ENCODE measurements around the gene PARD3B. TPM values are rescaled to one million over a fixed set of nuclear protein-coding genes. Genes with fewer than 3 reads are reported as not detected.

PARD3B gene
- total RNA-seq, 1 experiment from 2014 or later = 7.6 TPM

DNA sequence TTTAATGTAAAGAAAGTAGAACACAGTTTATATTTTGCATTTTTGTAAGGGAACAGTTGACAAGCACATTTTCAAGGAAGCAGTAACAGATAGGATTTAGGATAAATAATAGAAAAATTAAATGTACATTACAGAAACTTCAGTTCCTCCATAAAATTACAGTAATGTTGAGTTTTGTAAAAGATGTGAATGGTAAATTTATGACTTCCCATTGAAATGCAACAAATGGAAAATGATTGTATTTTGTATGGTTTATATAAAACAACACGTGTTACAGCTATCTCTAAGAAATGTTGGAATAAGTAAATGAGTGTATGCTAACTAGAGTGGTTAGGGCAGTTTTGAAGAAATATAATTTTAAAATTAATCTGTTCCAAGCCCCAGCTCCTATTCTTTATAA lies 227.3 kb downstream of the PARD3B start:
- Histone ChIP-seq H3K9me2 (ENCODE audit: insufficient read depth) (no peaks in the 10 kb centered on the region), H3K4me2 (no peak overlapping the region), H2AFZ (no peak overlapping the region), H3K4me1 (replicated peaks; ENCODE audit: insufficient read depth) (no peaks in the 10 kb centered on the region), H3K79me2 (ENCODE audit: low read depth) (no peaks in the 10 kb centered on the region), H3K36me3 (ENCODE audit: low read depth) (no peaks in the 10 kb centered on the region), H3K27ac (no peak overlapping the region), H3K27me3 (ENCODE audit: insufficient read depth, low read depth) (no peaks in the 10 kb centered on the region), H4K20me1 (ENCODE audit: insufficient read depth) (no peaks in the 10 kb centered on the region), H3K4me3 (no peak overlapping the region), H3F3A (ENCODE audit: insufficient read depth, low read depth) (no peaks in the 10 kb centered on the region), H3K9me3 (ENCODE audit: insufficient read depth, low read depth) (no peaks in the 10 kb centered on the region)
- CTCF ChIA-PET = no interaction called here
- no TSS peak for BruUV-seq (replicated peaks)
- intact Hi-C loops (cut with micrococcal nuclease; ENCODE audit: unreplicated experiment) = no loop called here
- POLR2A ChIA-PET (ENCODE audit: unreplicated experiment) = no interaction called here
- no peak for TF ChIP-seq EZH2 (IDR thresholded peaks at IDR 0.05; ENCODE audit: low read depth)
- TF ChIP-seq, protein P1, sequence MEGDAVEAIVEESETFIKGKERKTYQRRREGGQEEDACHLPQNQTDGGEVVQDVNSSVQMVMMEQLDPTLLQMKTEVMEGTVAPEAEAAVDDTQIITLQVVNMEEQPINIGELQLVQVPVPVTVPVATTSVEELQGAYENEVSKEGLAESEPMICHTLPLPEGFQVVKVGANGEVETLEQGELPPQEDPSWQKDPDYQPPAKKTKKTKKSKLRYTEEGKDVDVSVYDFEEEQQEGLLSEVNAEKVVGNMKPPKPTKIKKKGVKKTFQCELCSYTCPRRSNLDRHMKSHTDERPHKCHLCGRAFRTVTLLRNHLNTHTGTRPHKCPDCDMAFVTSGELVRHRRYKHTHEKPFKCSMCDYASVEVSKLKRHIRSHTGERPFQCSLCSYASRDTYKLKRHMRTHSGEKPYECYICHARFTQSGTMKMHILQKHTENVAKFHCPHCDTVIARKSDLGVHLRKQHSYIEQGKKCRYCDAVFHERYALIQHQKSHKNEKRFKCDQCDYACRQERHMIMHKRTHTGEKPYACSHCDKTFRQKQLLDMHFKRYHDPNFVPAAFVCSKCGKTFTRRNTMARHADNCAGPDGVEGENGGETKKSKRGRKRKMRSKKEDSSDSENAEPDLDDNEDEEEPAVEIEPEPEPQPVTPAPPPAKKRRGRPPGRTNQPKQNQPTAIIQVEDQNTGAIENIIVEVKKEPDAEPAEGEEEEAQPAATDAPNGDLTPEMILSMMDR (conservative IDR thresholded peaks at IDR 0.05) = no peak
- DNase-seq = no peak

DNA sequence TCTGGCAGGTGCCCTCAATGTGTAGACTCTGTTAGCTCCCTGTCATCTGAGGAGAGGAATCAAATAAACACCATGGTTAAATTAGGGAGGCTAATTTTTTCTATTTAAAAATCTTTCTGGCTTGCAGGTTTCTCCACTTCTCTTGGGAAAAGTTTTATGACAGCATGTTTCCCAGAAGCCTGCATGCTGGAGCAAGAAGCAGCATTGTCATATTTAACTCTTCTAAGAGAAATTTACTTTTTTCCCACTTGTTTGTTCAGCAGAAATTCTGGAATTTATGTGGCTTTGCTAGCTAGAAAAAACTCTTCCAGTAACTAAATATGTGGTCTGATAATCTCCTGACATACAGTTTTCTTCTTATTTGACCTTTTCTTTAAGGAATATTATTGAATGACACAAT lies 230.5 kb downstream of the PARD3B start:
- H2AFZ ChIP-seq = no peak overlapping the region
- H3K27ac ChIP-seq = no peak overlapping the region
- no peaks in the 10 kb centered on the region for H3F3A ChIP-seq (ENCODE audit: insufficient read depth, low read depth)
- CTCF ChIA-PET = no interaction called here
- no peaks in the 10 kb centered on the region for H3K36me3 ChIP-seq (ENCODE audit: low read depth)
- TF ChIP-seq, protein P1 (conservative IDR thresholded peaks at IDR 0.05) = no peak
- TF ChIP-seq EZH2 (IDR thresholded peaks at IDR 0.05; ENCODE audit: low read depth) = no peak
- no peaks in the 10 kb centered on the region for H3K4me1 ChIP-seq (replicated peaks; ENCODE audit: insufficient read depth)
- BruUV-seq (replicated peaks) = no TSS peak
- H4K20me1 ChIP-seq (ENCODE audit: insufficient read depth) = no peaks in the 10 kb centered on the region
- intact Hi-C loops (cut with micrococcal nuclease; ENCODE audit: unreplicated experiment) = no loop called here
- H3K27me3 ChIP-seq (ENCODE audit: insufficient read depth, low read depth) = no peaks in the 10 kb centered on the region
- DNase-seq = no peak
- no peak overlapping the region for H3K4me3 ChIP-seq
- no peaks in the 10 kb centered on the region for H3K79me2 ChIP-seq (ENCODE audit: low read depth)
- H3K9me3 ChIP-seq (ENCODE audit: insufficient read depth, low read depth) = no peaks in the 10 kb centered on the region
- POLR2A ChIA-PET (ENCODE audit: unreplicated experiment) = no interaction called here
- H3K4me2 ChIP-seq = no peak overlapping the region
- H3K9me2 ChIP-seq (ENCODE audit: insufficient read depth) = no peaks in the 10 kb centered on the region

DNA sequence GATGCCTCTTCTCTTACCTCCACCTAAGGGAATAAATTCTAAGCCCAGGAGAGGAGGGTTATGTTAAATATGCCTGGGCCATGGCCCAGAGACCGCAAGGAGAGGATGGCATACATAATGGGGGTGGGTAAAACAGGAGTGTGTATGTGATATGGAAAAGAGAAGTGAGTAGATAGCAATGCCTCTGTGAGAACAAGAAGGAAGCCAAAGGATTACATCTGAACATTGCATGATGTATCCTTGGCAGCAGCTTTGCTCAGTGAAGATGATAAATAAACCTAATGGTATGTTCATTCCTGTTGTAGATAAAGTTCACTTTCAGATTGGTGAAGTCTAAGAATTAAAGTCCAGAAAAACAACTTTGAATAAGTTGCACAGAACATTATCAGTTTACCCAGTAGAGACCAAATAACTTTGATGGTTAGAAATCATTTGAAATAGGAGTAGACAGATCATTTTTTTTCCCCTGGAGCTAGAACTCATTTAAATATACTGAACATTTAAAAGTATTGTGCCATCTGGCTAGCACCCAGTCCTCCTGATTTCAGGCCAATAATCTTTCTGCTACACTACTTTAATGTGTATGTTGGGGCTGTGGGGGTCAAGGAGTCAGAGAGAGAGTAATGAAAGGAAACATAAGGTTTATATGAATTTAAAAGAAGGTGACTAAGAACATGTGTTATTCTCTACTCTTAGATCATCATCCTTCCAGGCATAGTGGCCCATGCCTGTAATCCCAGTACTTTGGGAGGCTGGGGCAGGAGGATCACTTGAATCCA lies 231.7 kb downstream of the PARD3B start:
- H3K27ac ChIP-seq = no peak overlapping the region
- no peaks in the 10 kb centered on the region for H3F3A ChIP-seq (ENCODE audit: insufficient read depth, low read depth)
- H4K20me1 ChIP-seq (ENCODE audit: insufficient read depth) = no peaks in the 10 kb centered on the region
- no peak overlapping the region for H2AFZ ChIP-seq
- no peaks in the 10 kb centered on the region for H3K9me2 ChIP-seq (ENCODE audit: insufficient read depth)
- no peak overlapping the region for H3K4me3 ChIP-seq
- H3K36me3 ChIP-seq (ENCODE audit: low read depth) = no peaks in the 10 kb centered on the region
- DNase-seq = no peak
- intact Hi-C loops (cut with micrococcal nuclease; ENCODE audit: unreplicated experiment) = no loop called here
- no peaks in the 10 kb centered on the region for H3K79me2 ChIP-seq (ENCODE audit: low read depth)
- TF ChIP-seq, protein P1 (conservative IDR thresholded peaks at IDR 0.05) = no peak
- no peak for TF ChIP-seq EZH2 (IDR thresholded peaks at IDR 0.05; ENCODE audit: low read depth)
- no peaks in the 10 kb centered on the region for H3K9me3 ChIP-seq (ENCODE audit: insufficient read depth, low read depth)
- ChIA-PET CTCF (no interaction called here), POLR2A (ENCODE audit: unreplicated experiment) (no interaction called here)
- H3K4me1 ChIP-seq (replicated peaks; ENCODE audit: insufficient read depth) = no peaks in the 10 kb centered on the region
- H3K4me2 ChIP-seq = no peak overlapping the region
- BruUV-seq (replicated peaks) = no TSS peak
- no peaks in the 10 kb centered on the region for H3K27me3 ChIP-seq (ENCODE audit: insufficient read depth, low read depth)

All from PC-9 (cell line).